GM21515 (cell line): ENCODE measurements around the gene RABGGTA.

Experiments used
- ATAC-seq: cut with Tn5 transposase; IDR thresholded peaks from one replicate; pipeline ENCODE4 v1.9.1; 2021; ENCODE audit not compliant: unreplicated experiment

The RABGGTA gene

GRCh38 chr14:24261969-24262327 is 9.4 kb downstream of the RABGGTA start:
- no peak for ATAC-seq

- no peak for ATAC-seq
Measured at GRCh38 chr14:24261256-24261968, 10.0 kb downstream of the RABGGTA start.

GRCh38 chr14:24260780-24261157 is 10.6 kb downstream of the RABGGTA start:
- no peak for ATAC-seq

GRCh38 chr14:24260026-24260779 is 11.2 kb downstream of the RABGGTA start:
- no peak for ATAC-seq

GRCh38 chr14:24259282-24260025 is 11.9 kb downstream of the RABGGTA start:
- ATAC-seq, result no peak

GRCh38 chr14:24258548-24259265 is 12.7 kb downstream of the RABGGTA start:
- ATAC-seq, result no peak

- ATAC-seq, result no peak
Measured at GRCh38 chr14:24258119-24258518, 13.3 kb downstream of the RABGGTA start.

- ATAC-seq, result no peak
Measured at GRCh38 chr14:24256960-24257359, 14.4 kb downstream of the RABGGTA start.

- no peak for ATAC-seq
Measured at GRCh38 chr14:24255931-24256711, 15.3 kb downstream of the RABGGTA start.

GRCh38 chr14:24255438-24255837 is 16.0 kb downstream of the RABGGTA start:
- ATAC-seq, result no peak

GRCh38 chr14:24254630-24255392 is 16.6 kb downstream of the RABGGTA start:
- no peak for ATAC-seq

GRCh38 chr14:24253936-24254335 is 17.5 kb downstream of the RABGGTA start:
- ATAC-seq, result no peak

- no peak for ATAC-seq
Measured at GRCh38 chr14:24252289-24253124, 18.9 kb downstream of the RABGGTA start.

GRCh38 chr14:24251880-24252288 is 19.5 kb downstream of the RABGGTA start:
- ATAC-seq, result no peak

- ATAC-seq, result no peak
Measured at GRCh38 chr14:24250354-24250753, 21.0 kb downstream of the RABGGTA start.

GRCh38 chr14:24249230-24250021 is 22.0 kb downstream of the RABGGTA start:
- ATAC-seq, result no peak

GRCh38 chr14:24247422-24247821 is 24.0 kb downstream of the RABGGTA start:
- no peak for ATAC-seq

GRCh38 chr14:24246765-24247212 is 24.6 kb downstream of the RABGGTA start:
- no peak for ATAC-seq
